HG02885 (cell line): ENCODE measurements around the gene NPAS4.

Source experiments
- ATAC-seq: cut with Tn5 transposase; IDR thresholded peaks from one replicate; pipeline ENCODE4 v1.9.1; 2021; ENCODE audit warnings: mild to moderate bottlenecking; ENCODE audit not compliant: unreplicated experiment, poor library complexity

NPAS4 gene

DNA sequence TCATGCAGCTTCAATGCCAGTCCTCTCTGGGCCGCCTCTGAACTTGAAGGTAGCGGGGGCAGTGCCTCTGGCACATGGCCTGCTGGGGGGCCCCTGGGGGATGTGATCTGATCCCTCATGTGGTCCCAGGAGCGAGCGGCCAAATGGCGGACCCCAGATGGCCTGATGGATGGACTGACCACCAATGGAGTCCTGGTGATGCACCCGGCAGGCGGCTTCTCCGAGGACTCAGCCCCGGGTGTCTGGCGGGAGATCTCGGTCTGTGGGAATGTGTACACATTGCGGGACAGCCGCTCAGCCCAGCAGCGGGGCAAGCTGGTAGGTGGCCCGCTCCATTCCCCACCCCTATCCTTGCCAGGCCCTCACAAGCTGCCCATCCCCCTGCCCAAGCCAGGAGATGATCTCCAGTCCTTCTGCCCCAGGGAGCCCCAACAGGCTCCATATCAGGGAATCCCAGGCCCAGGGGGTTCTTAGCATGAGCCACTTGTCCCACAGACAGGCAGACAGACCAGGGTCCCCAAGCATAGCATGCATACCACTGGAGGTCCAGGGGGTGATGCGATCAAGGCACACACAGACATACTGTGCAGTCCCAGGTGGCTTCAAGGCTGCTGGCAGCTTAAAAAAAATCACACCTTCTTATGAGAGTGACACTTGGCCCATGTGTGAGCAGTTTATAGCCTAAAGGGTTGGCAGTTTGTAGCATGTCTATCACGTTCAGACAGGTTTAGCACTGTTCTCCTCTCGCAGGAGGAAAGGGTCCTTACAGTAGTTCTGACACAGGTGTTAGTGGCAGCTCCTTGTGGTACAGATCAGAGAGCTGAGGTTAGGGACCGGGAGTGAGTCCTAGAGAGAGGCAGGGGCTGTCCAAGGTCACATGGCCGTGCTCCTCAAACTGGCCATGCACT is 53.0 kb downstream of the NPAS4 start:
- ATAC-seq = no peak

DNA sequence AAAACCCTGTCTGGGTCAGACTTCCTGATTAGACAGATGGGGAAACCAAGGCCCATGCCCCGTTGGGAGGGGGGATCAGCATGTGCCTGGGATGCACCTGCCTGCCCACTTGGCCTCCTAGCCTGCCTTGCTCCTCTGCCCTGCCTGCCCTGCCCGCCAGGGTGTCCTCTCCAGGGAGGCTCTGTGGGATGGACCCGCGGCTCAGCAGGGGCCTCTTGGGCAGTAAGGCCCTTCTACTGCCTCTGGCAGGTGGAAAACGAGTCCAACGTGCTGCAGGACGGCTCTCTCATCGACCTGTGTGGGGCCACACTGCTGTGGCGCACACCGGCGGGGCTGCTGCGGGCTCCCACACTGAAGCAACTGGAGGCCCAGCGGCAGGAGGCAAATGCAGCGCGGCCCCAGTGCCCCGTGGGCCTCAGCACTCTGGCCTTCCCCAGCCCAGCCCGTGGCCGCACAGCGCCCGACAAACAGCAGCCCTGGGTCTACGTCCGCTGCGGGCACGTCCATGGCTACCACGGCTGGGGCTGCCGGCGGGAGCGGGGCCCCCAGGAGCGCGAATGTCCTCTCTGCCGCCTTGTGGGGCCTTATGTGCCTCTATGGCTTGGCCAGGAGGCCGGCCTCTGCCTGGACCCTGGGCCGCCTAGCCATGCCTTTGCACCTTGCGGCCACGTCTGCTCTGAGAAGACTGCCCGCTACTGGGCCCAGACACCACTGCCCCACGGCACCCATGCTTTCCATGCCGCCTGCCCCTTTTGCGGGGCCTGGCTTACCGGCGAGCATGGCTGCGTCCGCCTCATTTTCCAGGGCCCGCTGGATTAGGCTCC is 54.7 kb downstream of the NPAS4 start:
- ATAC-seq = no peak
